Stimulated activated CD4-positive, alpha-beta T cell treated with anti-CD3 and anti-CD28 coated beads, Interleukin-4, amount 100 ng/mL, for 4 hours (primary cell): ENCODE results near the gene HBM.
A peak's percentile ranks its signal among the peaks of the same experiment; 100 is the strongest.
"Not testable (repeated sequence)": the region's sequence is repeated elsewhere in the genome, so short reads cannot be mapped to it uniquely, and the experiment has no call there.

Experiments used
- DNase-seq, 2 experiments: peaks; one replicate each; pipeline ENCODE4 v3.0.0-alpha.2; 2020

Gene HBM, protein sequence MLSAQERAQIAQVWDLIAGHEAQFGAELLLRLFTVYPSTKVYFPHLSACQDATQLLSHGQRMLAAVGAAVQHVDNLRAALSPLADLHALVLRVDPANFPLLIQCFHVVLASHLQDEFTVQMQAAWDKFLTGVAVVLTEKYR

DNA sequence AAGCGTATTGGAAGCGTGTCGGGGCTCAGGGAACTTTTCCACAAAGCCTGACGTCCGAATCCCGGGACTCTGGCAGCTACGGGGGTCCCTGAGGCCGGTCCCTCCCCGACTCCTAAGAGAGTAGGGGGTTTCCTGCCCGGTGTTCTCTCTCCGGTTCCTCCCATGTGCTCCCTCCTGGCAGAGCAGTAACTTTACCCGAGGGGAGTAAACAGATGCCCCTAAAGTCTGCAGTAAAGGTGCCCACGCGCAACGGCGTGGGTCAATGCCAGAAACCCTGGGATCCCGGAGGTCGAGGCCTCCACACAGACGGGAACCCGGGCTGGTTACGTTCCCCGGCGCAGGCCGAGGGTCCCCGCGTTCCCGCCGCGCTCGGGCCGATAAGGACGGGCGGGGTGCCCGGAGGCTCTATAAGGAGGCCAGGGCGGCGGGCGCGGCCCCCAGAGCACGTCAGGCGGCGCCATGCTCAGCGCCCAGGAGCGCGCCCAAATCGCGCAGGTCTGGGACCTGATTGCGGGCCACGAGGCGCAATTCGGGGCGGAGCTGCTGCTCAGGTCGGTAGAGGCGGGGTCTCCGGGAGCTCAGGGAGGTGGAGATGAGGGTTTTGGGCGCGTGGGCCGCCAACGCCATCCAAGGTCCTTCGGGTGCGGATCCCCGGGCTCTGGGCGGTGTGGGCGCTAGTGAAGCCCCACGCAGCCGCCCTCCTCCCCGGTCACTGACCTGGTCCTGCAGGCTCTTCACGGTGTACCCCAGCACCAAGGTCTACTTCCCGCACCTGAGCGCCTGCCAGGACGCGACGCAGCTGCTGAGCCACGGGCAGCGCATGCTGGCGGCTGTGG lies at the start of gene HBM:
Gene HBM, plus strand, starts transcription at position 440 of the 836 bp plus-strand sequence. Its CDS starts 20 bp downstream, at position 460.
- DNase-seq: peak; percentile 16 to 22

- no peak for DNase-seq
These were observed 49.8 kb upstream of the HBM start for GRCh38 chr16:116015-116414.

DNA sequence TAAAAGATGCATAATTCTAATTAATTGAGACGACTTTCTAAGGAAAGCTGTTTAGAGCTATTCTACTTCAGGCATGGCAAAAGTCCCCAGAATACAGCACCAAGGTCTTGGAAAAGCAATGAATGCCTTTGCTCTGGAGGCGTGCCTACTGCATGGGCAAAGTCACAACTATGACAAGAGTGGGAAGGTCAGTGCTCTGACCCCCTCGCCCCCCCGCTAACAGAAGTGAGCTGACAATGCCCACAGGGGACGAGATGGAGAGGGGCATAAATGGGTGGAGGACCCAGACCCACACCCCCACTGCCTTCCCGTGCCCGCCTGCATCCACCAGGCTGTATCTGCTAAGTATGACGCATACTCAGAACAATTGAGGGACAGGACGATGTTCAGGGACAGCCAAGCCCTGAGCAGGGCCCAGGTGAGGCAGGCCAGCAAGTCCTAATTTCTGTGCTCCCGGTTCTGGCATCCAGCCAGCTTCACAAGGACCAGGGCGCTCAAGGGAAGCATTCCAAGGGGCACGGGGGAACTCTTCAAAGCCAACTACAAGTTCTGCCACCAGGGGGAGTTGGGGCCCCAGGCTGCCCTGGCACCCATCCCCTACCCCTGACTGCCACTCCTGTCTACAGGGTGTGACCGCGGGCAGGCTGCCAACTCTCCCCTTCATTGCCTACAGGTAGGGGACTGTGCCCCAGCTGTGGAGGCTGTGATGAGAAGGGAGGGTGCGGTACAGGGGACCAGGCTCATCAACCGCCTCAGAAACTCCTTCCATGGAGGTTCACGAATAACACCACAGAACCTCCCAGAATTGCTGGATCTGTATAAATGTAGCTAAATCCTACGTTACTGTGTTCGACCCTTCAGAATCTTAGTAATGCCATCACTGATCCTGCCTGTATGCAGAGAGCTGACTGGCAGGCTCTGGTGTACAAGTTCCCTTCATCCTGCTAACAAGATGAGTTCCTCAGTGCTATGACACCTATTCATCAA lies 48.1 kb upstream of the HBM start:
- DNase-seq: peak; percentile 58 to 60

GRCh38 chr16:118857-119256 lies 46.9 kb upstream of the HBM start:
- no peak for DNase-seq

- no peak for DNase-seq
These were observed 46.5 kb upstream of the HBM start for GRCh38 chr16:119295-119694.

DNA sequence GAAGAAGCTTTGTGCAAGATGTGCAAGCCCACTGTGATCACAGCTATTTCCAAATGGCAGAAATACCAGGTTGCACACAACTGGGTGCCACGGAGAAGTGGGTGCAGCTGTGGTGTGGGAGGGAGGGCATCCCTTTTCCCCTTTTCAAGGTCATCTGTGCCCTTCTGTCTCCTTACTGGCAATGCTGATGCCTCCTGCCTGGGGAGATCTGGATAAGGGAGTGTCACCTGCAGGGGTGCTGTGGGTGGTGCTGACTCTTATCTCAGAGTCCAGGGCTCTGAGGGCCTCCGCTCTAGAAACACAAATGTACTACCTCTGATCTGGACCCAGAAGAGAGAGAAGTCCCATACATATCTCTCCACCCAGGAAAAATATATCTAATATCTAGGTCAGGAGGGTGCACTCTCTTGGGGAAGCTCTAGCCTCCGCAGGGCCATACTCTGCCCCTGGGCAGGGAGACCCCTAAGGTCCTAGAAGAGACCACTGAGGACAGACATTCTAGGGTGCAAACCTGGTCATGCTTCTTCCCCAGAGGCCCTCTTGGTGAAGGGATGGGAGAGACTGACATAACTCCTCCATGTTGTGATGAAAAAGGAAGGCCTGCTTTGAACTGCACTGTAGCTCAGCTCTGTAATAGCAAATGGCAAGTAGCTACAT lies 45.8 kb upstream of the HBM start:
- DNase-seq: no peak

DNA sequence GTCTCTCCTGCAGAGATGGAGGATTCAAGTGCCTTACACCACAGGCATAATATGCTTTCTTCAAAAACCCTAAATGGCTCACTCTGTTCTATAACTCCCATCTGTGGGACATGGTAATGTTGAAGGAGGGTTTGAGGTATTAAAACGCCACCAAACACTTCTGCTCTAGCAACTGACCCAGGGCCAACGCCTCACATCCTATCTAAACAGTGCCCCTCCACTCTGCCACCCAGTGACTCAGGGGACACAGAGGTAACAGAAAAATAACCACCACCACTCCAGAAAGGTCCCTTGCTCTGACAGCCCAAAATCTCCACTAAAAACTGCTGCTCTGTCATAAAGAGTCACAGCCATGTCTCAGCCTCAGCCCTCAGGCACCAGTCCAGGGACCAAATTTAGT lies 45.0 kb upstream of the HBM start:
- no peak for DNase-seq

DNA sequence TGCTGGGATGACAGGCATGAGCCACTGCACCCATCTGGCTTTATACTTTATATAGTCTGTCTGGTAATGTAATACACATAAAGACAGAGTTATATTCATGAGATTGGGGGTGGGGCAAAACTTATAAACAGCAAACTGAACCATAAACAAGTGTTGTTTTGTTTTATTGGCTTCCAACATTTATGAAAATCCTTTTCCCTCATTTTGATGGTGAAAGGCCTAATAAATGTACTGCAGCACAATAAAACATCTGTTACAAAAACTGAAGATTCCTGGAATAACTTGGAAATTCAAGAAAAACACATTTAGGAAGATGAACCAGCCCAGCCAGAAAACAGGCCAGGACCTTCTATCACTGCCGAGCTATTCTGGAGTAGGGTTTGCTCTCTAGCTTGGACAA lies 43.4 kb upstream of the HBM start:
- no peak for DNase-seq

DNA sequence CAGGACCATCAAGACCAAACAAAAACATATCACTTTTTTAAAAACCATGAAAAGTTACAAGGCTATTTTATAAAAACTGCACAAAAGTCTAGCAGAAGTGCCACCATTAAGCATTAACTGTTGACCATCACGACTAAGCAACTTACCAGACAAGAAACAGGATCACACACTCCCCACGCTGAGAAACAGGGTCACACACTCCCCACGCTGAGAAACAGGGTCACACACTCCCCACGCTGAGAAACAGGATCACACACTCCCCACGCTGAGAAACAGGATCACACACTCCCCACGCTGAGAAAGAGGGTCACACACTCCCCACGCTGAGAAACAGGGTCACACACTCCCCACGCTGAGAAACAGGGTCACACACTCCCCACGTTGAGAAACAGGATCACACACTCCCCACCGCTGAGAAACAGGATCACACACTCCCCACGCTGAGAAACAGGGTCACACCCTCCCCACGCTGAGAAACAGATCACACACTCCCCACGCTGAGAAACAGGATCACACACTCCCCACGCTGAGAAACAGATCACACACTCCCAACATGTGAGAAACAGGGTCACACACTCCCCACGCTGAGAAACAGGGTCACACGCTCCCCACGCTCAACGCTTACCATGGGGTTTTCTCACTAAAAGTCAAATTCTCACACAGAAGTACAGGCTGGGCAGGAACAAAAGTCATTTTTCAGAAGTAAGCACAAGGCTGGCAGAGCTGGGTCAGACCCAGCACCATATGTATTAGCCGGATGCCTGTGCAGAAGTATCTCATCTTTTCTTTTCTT lies 42.0 kb upstream of the HBM start:
- DNase-seq: not testable (repeated sequence)

DNA sequence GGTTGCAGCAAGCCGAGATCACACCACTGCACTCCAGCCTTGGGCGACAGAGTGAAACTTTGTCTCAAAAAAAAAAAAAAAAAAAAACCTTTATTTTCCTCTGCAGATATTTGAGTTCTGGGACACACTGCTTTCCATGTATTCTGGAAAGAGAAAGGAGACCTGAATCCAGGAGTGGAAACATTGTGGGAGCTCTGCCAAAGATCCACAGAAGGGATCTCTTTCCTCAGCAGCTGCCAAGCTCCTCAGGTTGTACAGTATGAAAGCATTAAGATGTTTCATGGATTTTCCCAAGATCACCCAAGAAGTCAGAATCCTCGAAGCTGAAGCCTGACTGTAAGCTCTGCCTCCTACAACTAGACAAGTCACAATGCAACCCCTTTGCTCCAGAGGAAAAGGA lies 40.8 kb upstream of the HBM start:
- no peak for DNase-seq

DNA sequence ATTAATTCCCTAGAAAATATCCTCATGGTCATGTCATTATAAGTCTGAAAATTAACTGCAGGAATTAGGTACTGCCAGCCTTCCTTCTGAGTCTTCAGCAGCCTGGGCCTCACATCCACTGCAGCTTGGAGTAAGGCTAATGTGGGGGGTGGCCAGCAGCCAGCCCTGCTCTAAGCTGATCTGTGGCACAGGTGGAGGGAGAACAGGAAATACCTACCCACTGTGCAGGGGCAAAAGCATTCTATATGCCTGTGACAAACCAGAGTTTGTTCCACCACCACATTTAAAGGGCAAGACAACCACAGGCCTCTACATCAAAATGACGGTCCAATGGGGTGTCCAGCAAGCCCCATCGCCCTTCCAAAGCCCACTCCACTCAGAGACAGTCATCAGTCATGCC lies 36.7 kb upstream of the HBM start:
- no peak for DNase-seq

- DNase-seq: no peak
These were observed 35.1 kb upstream of the HBM start for GRCh38 chr16:130533-131173.

- no peak for DNase-seq
These were observed 33.7 kb upstream of the HBM start for GRCh38 chr16:132120-132519.

DNA sequence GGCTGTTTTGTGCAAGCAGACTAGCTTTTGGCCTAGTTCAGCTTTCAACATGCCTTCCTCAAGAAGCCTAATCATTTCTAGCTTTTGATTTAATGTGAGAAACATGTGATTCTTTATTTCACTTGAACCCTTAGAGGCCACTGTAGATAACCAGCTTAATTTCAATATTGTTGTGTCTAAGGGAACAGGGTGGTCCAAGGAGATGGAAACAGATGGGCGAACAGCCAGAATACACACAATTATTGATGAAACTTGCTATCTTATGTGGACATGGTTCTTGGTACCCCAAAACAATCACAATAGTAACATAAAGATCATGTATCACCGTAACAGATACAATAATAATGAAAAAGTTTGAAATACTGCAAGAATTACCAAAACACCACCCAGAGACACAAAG lies 32.1 kb upstream of the HBM start:
- no peak for DNase-seq

GRCh38 chr16:138049-138417 lies 27.7 kb upstream of the HBM start:
- DNase-seq: peak; percentile 14 to 33

DNA sequence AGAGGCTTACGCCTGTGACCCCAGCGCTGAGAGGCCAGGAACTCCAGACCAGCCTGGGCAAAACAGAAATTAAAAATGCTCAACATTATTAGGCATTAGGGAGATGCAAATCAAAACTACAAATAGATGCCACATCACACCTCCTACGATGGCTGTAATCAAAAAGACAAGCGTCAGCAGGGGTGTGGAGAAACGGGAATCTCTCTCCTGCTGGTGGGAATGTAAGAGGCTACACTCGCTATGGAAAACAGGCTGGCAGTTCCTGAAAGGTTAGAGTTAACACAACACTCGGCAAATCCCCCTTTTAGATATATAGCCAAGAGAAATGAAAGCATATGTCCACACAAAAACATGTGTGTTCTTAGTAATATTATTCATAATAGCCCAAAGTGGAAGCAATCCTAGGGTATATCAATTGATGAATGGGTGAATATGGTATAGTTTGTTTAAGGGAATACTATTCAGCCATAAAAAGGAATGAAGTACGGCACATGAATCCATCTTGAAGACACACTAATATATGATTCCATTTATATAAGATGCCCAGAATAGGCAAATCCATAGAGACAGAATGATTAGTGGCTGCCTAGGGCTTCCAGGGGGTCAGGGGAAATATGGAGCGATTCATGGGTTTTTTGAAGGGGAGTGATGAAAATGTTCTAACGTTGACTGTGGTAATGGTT lies 25.5 kb upstream of the HBM start:
- no peak for DNase-seq

- DNase-seq: no peak
These were observed 23.3 kb upstream of the HBM start for GRCh38 chr16:142405-142967.

DNA sequence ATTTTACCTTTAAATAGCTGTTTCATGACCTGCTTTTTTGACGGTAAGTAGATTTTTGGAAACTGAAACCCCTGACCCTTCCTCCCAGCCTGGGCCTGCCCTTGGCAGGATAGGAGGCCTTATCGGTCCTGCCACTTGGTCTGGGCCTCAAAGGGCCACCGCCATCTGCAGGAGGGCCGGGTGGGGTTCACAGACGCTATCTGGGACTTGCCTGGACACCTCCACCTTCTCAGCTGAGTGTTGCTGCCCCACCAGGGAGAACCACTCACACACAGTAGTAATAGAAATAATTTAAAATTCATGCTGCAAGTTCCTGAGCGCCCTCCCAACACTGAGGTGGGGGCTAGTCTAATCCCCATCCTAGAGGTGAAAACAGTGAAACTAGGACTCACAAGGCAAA lies 22.7 kb upstream of the HBM start:
- no peak for DNase-seq

- no peak for DNase-seq
These were observed 22.3 kb upstream of the HBM start for GRCh38 chr16:143456-143855.

DNA sequence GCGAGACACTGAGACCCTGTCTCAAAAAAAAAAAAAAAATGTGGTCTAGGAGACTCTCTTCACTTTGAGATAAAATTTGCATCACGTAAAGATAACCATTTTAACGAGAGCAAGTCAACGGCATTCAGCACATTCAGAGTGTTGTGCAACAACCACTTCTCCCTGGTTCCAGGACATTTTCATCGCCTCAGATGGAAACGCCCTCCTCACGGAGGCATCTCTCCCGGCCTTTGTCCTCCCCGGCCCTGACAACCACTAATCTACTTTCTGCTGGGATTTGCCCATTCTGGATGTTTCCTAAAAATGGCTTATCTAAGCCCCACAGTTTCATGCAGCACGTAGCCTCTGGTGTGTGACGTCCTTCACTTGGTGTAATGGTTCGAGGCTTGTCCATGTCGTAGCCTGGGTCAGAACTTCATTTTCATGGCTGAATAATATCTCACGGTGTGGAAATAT lies 21.0 kb upstream of the HBM start:
- DNase-seq: no peak

- DNase-seq: no peak
These were observed 19.1 kb upstream of the HBM start for GRCh38 chr16:146646-147045.
